ENCODE results near the gene ZSWIM6.

ZSWIM6 gene

GRCh38 chr5:61461417-61461816 lies 129.4 kb downstream of the ZSWIM6 start:
- no peak for TF ChIP-seq ZNF274 (IDR thresholded peaks at IDR 0.05; ENCODE audit: low read depth, low read length)

GRCh38 chr5:61461926-61462325 lies 129.9 kb downstream of the ZSWIM6 start:
- no peak overlapping the region for H3K4me3 ChIP-seq (ENCODE audit: low read length)
- TF ChIP-seq ZNF274 (IDR thresholded peaks at IDR 0.05; ENCODE audit: low read depth, low read length) = no peak

More at GRCh38 chr5:61461417-61461816, 129.4 kb downstream of the ZSWIM6 start:
- H3K4me3 ChIP-seq (ENCODE audit: low read length) = no peak overlapping the region

- H3K4me3 ChIP-seq (ENCODE audit: low read length) = no peak overlapping the region
- no peak for TF ChIP-seq ZNF274 (IDR thresholded peaks at IDR 0.05; ENCODE audit: low read depth, low read length)
Measured at GRCh38 chr5:61463596-61463995, 131.5 kb downstream of the ZSWIM6 start.

- H3K4me3 ChIP-seq (ENCODE audit: low read length) = no peak overlapping the region
- no peak for TF ChIP-seq ZNF274 (IDR thresholded peaks at IDR 0.05; ENCODE audit: low read depth, low read length)
Measured at GRCh38 chr5:61464512-61464911, 132.5 kb downstream of the ZSWIM6 start.

- TF ChIP-seq ZNF274 (IDR thresholded peaks at IDR 0.05; ENCODE audit: low read depth, low read length) = no peak
- H3K4me3 ChIP-seq (ENCODE audit: low read length) = no peak overlapping the region
Measured at GRCh38 chr5:61465066-61465465, 133.0 kb downstream of the ZSWIM6 start.

- no peak for TF ChIP-seq ZNF274 (IDR thresholded peaks at IDR 0.05; ENCODE audit: low read depth, low read length)
- no peak overlapping the region for H3K4me3 ChIP-seq (ENCODE audit: low read length)
Measured at GRCh38 chr5:61465496-61465895, 133.4 kb downstream of the ZSWIM6 start.

GRCh38 chr5:61466017-61466416 lies 134.0 kb downstream of the ZSWIM6 start:
- H3K4me3 ChIP-seq (ENCODE audit: low read length) = no peak overlapping the region
- no peak for TF ChIP-seq ZNF274 (IDR thresholded peaks at IDR 0.05; ENCODE audit: low read depth, low read length)

GRCh38 chr5:61467766-61468482 lies 135.9 kb downstream of the ZSWIM6 start:
- H3K4me3 ChIP-seq (ENCODE audit: low read length) = no peak overlapping the region
- no peak for TF ChIP-seq ZNF274 (IDR thresholded peaks at IDR 0.05; ENCODE audit: low read depth, low read length)

- TF ChIP-seq ZNF274 (IDR thresholded peaks at IDR 0.05; ENCODE audit: low read depth, low read length) = no peak
- H3K4me3 ChIP-seq (ENCODE audit: low read length) = no peak overlapping the region
Measured at GRCh38 chr5:61468483-61468865, 136.4 kb downstream of the ZSWIM6 start.

GRCh38 chr5:61471352-61471751 lies 139.3 kb downstream of the ZSWIM6 start:
- no peak overlapping the region for H3K4me3 ChIP-seq (ENCODE audit: low read length)
- TF ChIP-seq ZNF274 (IDR thresholded peaks at IDR 0.05; ENCODE audit: low read depth, low read length) = no peak

- no peak for TF ChIP-seq ZNF274 (IDR thresholded peaks at IDR 0.05; ENCODE audit: low read depth, low read length)
- H3K4me3 ChIP-seq (ENCODE audit: low read length) = no peak overlapping the region
Measured at GRCh38 chr5:61472172-61472958, 140.3 kb downstream of the ZSWIM6 start.

- no peak overlapping the region for H3K4me3 ChIP-seq (ENCODE audit: low read length)
- TF ChIP-seq ZNF274 (IDR thresholded peaks at IDR 0.05; ENCODE audit: low read depth, low read length) = no peak
Measured at GRCh38 chr5:61474746-61475145, 142.7 kb downstream of the ZSWIM6 start.

GRCh38 chr5:61477788-61478187 lies 145.7 kb downstream of the ZSWIM6 start:
- no peak overlapping the region for H3K4me3 ChIP-seq (ENCODE audit: low read length)
- no peak for TF ChIP-seq ZNF274 (IDR thresholded peaks at IDR 0.05; ENCODE audit: low read depth, low read length)

GRCh38 chr5:61479850-61480614 lies 148.0 kb downstream of the ZSWIM6 start:
- no peak for TF ChIP-seq ZNF274 (IDR thresholded peaks at IDR 0.05; ENCODE audit: low read depth, low read length)
- no peak overlapping the region for H3K4me3 ChIP-seq (ENCODE audit: low read length)
